ENCODE measurements around the gene SLC12A4. TPM values are rescaled to one million over a fixed set of nuclear protein-coding genes. Genes with fewer than 3 reads are reported as not detected.

SLC12A4 gene
- total and polyA plus RNA-seq, 9 donors: 27.7 to 85.6 (median 48.7) TPM

DNA sequence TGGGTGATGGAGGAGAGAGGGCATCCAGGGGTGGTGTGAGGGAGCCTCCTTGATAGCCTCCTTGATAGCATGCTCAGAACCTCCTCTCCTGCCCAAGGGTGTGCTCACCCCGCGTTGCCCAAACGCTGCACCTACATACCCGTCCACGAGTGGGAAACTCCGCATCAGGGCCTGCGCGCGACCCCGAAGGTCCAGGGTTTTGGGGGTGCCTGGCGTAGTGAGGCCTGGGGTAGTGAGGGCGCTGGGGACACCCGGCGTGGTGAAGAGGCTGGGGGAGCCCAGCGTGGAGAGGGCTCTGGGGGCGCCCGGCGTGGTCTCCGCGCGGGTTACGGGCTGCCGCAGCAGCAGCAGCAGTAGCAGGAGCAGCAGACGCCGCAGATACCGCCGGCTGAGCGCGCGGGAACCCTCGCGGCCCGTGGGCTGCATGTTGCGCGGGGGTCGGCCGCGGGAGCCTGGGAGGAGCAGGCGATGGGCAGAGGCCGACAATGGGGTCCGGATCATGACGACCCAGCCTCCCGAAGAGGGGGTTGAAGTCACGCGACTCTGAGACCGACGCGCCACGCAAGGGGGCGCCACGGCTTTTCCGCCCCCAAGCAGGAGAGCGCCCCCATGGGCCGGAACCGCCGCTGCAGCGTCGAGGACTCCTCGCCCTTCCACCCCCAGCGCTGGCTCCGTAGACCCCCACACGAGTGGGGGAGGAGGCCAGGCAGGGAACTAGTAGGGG, 11.7 kb upstream of the SLC12A4 start, which contains the start of gene DPEP3:
TSS of gene DPEP3 (minus strand) at position 545 of the 724 bp plus-strand sequence. CDS start at position 426, 119 bp downstream.
- DNase-seq: no peak
- WGBS, 3 donors: 52 to 67% (median 62%) methylated on average over 41 to 62 of the region's 62 CpGs
- Histone ChIP-seq H3K4me3 (no peak within 1 kb of the TSS), H3K27ac (no peak within 1 kb of the TSS), H3K4me1 (ENCODE audit: insufficient read depth) (no peaks in the 10 kb centered on the region), H3K36me3 (no peaks in the 10 kb centered on the region), H3K27me3 (no peaks in the 10 kb centered on the region), H3K9me3 (no peaks in the 10 kb centered on the region)
- intact Hi-C loops (cut with DNase I): no loop called here
- TF ChIP-seq, protein P1, sequence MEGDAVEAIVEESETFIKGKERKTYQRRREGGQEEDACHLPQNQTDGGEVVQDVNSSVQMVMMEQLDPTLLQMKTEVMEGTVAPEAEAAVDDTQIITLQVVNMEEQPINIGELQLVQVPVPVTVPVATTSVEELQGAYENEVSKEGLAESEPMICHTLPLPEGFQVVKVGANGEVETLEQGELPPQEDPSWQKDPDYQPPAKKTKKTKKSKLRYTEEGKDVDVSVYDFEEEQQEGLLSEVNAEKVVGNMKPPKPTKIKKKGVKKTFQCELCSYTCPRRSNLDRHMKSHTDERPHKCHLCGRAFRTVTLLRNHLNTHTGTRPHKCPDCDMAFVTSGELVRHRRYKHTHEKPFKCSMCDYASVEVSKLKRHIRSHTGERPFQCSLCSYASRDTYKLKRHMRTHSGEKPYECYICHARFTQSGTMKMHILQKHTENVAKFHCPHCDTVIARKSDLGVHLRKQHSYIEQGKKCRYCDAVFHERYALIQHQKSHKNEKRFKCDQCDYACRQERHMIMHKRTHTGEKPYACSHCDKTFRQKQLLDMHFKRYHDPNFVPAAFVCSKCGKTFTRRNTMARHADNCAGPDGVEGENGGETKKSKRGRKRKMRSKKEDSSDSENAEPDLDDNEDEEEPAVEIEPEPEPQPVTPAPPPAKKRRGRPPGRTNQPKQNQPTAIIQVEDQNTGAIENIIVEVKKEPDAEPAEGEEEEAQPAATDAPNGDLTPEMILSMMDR (IDR thresholded peaks at IDR 0.05): no peak
- TF ChIP-seq EP300 (IDR thresholded peaks at IDR 0.05) (no peak), POLR2A (IDR thresholded peaks at IDR 0.05) (no peak)

GRCh38 chr16:67977469-67978227, 9.2 kb upstream of the SLC12A4 start:
- no peak overlapping the region for H3K27ac ChIP-seq
- no peaks in the 10 kb centered on the region for H3K27me3 ChIP-seq
- no peaks in the 10 kb centered on the region for H3K9me3 ChIP-seq
- no peak overlapping the region for H3K4me3 ChIP-seq
- intact Hi-C loops (cut with DNase I): no loop called here
- TF ChIP-seq EP300 (IDR thresholded peaks at IDR 0.05): no peak
- no peak for TF ChIP-seq POLR2A (IDR thresholded peaks at IDR 0.05)
- TF ChIP-seq, protein P1 (IDR thresholded peaks at IDR 0.05): no peak
- no peaks in the 10 kb centered on the region for H3K36me3 ChIP-seq
- WGBS, 3 donors: 77 to 80% (median 79%) methylated on average over 9 of the region's 9 CpGs
- H3K4me1 ChIP-seq (ENCODE audit: insufficient read depth): no peaks in the 10 kb centered on the region
- DNase-seq: no peak

- H3K36me3 ChIP-seq: no peaks in the 10 kb centered on the region
- TF ChIP-seq EP300 (IDR thresholded peaks at IDR 0.05): no peak
- WGBS, 3 donors: 65 to 80% (median 65%) methylated on average over 4 to 5 of the region's 5 CpGs
- no peaks in the 10 kb centered on the region for H3K9me3 ChIP-seq
- H3K4me3 ChIP-seq: no peak overlapping the region
- no peaks in the 10 kb centered on the region for H3K4me1 ChIP-seq (ENCODE audit: insufficient read depth)
- intact Hi-C loops (cut with DNase I): no loop called here
- H3K27me3 ChIP-seq: no peaks in the 10 kb centered on the region
- no peak for DNase-seq
- H3K27ac ChIP-seq: no peak overlapping the region
Observed at GRCh38 chr16:67977005-67977404, 8.6 kb upstream of the SLC12A4 start.

GRCh38 chr16:67976205-67976604, 7.8 kb upstream of the SLC12A4 start:
- intact Hi-C loops (cut with DNase I): no loop called here
- no peak for DNase-seq
- Histone ChIP-seq H3K36me3 (no peaks in the 10 kb centered on the region), H3K27ac (no peak overlapping the region), H3K9me3 (no peaks in the 10 kb centered on the region), H3K4me1 (ENCODE audit: insufficient read depth) (no peaks in the 10 kb centered on the region), H3K27me3 (no peaks in the 10 kb centered on the region), H3K4me3 (no peak overlapping the region)
- 88 to 97% (median 88%) methylated on average over 2 of the region's 2 CpGs for WGBS, 3 donors
- TF ChIP-seq, protein P1 (IDR thresholded peaks at IDR 0.05): no peak
- TF ChIP-seq EP300 (IDR thresholded peaks at IDR 0.05): no peak
- TF ChIP-seq POLR2A (IDR thresholded peaks at IDR 0.05): no peak
